ENCODE results near the gene FSTL4.

GRCh38 chr5:133277744-133278143 lies 334.6 kb downstream of the FSTL4 start:
- TF ChIP-seq CTCF (IDR thresholded peaks at IDR 0.05 in 4 of 5, conservative IDR thresholded peaks at IDR 0.05 in 1 of 5) (no peak), POLR2A (IDR thresholded peaks at IDR 0.05) (no peak)

All from gastrocnemius medialis (tissue), 4 donors.